Measurements from ENCODE around the gene RAP1B. TPM values are rescaled to one million over a fixed set of nuclear protein-coding genes. Genes with fewer than 3 reads are reported as not detected.

The RAP1B gene
- total and polyA plus RNA-seq, 2 donors (not counting 1 experiment from before 2014, with no cell fraction given): 54.5 to 159 TPM

- H3K4me2 ChIP-seq (replicated peaks; ENCODE audit: low read depth, low read length, poor library complexity, severe bottlenecking): no peak overlapping the region
- H3K4me1 ChIP-seq (ENCODE audit: control insufficient read depth in 2 of 2, insufficient read depth in 2 of 2, low read length in 2 of 2): peaks cover 0 to 2% of the 10 kb centered on the region in 2 donors
- no peaks in the 10 kb centered on the region for H3K79me2 ChIP-seq (ENCODE audit: control insufficient read depth, insufficient read depth, low read length)
- H3K9ac ChIP-seq (ENCODE audit: low read length): no peak overlapping the region
- ChIA-PET CTCF (interaction anchor here (0.9 kb wide), 1 partner anchor 9 kb away, joined by 4 read pairs; no protein-coding TSS in a partner anchor), POLR2A (no interaction called here)
- WGBS (ENCODE audit: insufficient coverage): no CpG with 5 or more reads among the region's 1 CpG
- H3K27me3 ChIP-seq (replicated peaks in 1 of 4; ENCODE audit: control extremely low read depth in 1 of 4, control insufficient read depth in 3 of 4, insufficient read depth in 4 of 4, low read length in 3 of 4): no peaks in the 10 kb centered on the region
- no peaks in the 10 kb centered on the region for H3K36me3 ChIP-seq (replicated peaks in 1 of 2; ENCODE audit: control extremely low read depth in 1 of 2, control insufficient read depth in 1 of 2, extremely low read depth in 1 of 2, insufficient read depth in 2 of 2, low read length in 1 of 2)
- peak overlapping the region in 1 of 2 donors; percentile 35 for H3K27ac ChIP-seq (ENCODE audit: low read length in 2 of 2)
- Mint-ChIP-seq H3K27me3 (no peaks in the 10 kb centered on the region), H3K27ac (peak overlapping the region; percentile 12), H3K4me1 (peaks cover 9% of the 10 kb centered on the region), H3K4me3 (no peak overlapping the region), H3K9me3 (ENCODE audit: insufficient read depth) (no peaks in the 10 kb centered on the region)
- intact Hi-C loops (cut with micrococcal nuclease): no loop called here
- H4K20me1 ChIP-seq (ENCODE audit: control insufficient read depth, insufficient read depth, low read length, poor library complexity, severe bottlenecking): no peaks in the 10 kb centered on the region
- H3K9me3 ChIP-seq (ENCODE audit: control extremely low read depth in 1 of 3, control insufficient read depth in 2 of 3, insufficient read depth in 1 of 3, low read length in 2 of 3): no peaks in the 10 kb centered on the region
- DNase-seq (no peak), ATAC-seq (ENCODE audit: low read depth) (no peak)
- H2AFZ ChIP-seq (ENCODE audit: insufficient read depth, low read depth, low read length, poor library complexity, severe bottlenecking): no peak overlapping the region
- TF ChIP-seq EZH2 (IDR thresholded peaks at IDR 0.05; ENCODE audit: borderline replicate concordance, insufficient read depth, low read depth, low read length, poor library complexity, severe bottlenecking): no peak
- TF ChIP-seq CTCF (IDR thresholded peaks at IDR 0.05): no peak
- no peak overlapping the region for H3K4me3 ChIP-seq (ENCODE audit: control extremely low read depth in 1 of 5, extremely low read depth in 1 of 5, insufficient read depth in 1 of 5, low read depth in 2 of 5, low read length in 4 of 5)
Observed at GRCh38 chr12:68667291-68667690, 56.6 kb downstream of the RAP1B start.

GRCh38 chr12:68667896-68668295 is 57.2 kb downstream of the RAP1B start:
- peak overlapping the region in 1 of 2 donors; percentile 35 for H3K27ac ChIP-seq (ENCODE audit: low read length in 2 of 2)
- intact Hi-C loops (cut with micrococcal nuclease): no loop called here
- no peaks in the 10 kb centered on the region for H3K9me3 Mint-ChIP-seq (ENCODE audit: insufficient read depth)
- H3K4me2 ChIP-seq (replicated peaks; ENCODE audit: low read depth, low read length, poor library complexity, severe bottlenecking): no peak overlapping the region
- TF ChIP-seq EZH2 (IDR thresholded peaks at IDR 0.05; ENCODE audit: borderline replicate concordance, insufficient read depth, low read depth, low read length, poor library complexity, severe bottlenecking) (no peak), CTCF (IDR thresholded peaks at IDR 0.05) (no peak)
- ChIA-PET POLR2A (no interaction called here), CTCF (interaction anchor here (0.9 kb wide), 1 partner anchor 9 kb away, joined by 4 read pairs; no protein-coding TSS in a partner anchor)
- no peaks in the 10 kb centered on the region for H3K36me3 ChIP-seq (replicated peaks in 1 of 2; ENCODE audit: control extremely low read depth in 1 of 2, control insufficient read depth in 1 of 2, extremely low read depth in 1 of 2, insufficient read depth in 2 of 2, low read length in 1 of 2)
- H3K27ac Mint-ChIP-seq: peak overlapping the region; percentile 32
- no peak for ATAC-seq (ENCODE audit: low read depth)
- no peaks in the 10 kb centered on the region for H4K20me1 ChIP-seq (ENCODE audit: control insufficient read depth, insufficient read depth, low read length, poor library complexity, severe bottlenecking)
- no peaks in the 10 kb centered on the region for H3K79me2 ChIP-seq (ENCODE audit: control insufficient read depth, insufficient read depth, low read length)
- peaks cover 9% of the 10 kb centered on the region for H3K4me1 Mint-ChIP-seq
- WGBS (ENCODE audit: insufficient coverage): 60% methylated on average over 1 of the region's 1 CpG
- H3K27me3 ChIP-seq (replicated peaks in 1 of 4; ENCODE audit: control extremely low read depth in 1 of 4, control insufficient read depth in 3 of 4, insufficient read depth in 4 of 4, low read length in 3 of 4): no peaks in the 10 kb centered on the region
- H3K4me1 ChIP-seq (ENCODE audit: control insufficient read depth in 2 of 2, insufficient read depth in 2 of 2, low read length in 2 of 2): peaks cover 0 to 2% of the 10 kb centered on the region in 2 donors
- H3K9ac ChIP-seq (ENCODE audit: low read length): no peak overlapping the region
- H2AFZ ChIP-seq (ENCODE audit: insufficient read depth, low read depth, low read length, poor library complexity, severe bottlenecking): no peak overlapping the region
- no peaks in the 10 kb centered on the region for H3K27me3 Mint-ChIP-seq
- no peak overlapping the region for H3K4me3 ChIP-seq (ENCODE audit: control extremely low read depth in 1 of 5, extremely low read depth in 1 of 5, insufficient read depth in 1 of 5, low read depth in 2 of 5, low read length in 4 of 5)
- H3K4me3 Mint-ChIP-seq: no peak overlapping the region
- no peak for DNase-seq
- no peaks in the 10 kb centered on the region for H3K9me3 ChIP-seq (ENCODE audit: control extremely low read depth in 1 of 3, control insufficient read depth in 2 of 3, insufficient read depth in 1 of 3, low read length in 2 of 3)

All from B cell (primary cell).